Measurements from ENCODE around the gene OTOGL.

The OTOGL gene

DNA sequence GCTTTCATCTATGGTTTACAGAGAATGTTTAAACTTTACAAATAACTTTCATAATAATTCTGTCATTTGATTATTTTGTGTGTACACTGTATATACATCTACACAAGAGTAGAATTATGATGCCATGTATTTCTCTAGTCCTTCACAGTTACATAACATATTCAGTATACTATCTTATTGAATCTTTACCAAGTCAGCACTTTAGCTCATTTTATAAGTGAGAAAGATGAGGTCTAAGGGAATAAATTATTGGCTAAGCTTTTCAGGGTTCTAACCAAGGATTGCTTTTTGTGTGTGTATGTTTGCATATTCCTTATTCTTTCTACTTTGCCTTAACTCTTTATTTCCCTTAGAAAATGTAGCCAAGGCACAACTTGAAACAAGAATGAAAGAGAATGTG lies 260.4 kb downstream of the OTOGL start:
- TF ChIP-seq, protein P1, sequence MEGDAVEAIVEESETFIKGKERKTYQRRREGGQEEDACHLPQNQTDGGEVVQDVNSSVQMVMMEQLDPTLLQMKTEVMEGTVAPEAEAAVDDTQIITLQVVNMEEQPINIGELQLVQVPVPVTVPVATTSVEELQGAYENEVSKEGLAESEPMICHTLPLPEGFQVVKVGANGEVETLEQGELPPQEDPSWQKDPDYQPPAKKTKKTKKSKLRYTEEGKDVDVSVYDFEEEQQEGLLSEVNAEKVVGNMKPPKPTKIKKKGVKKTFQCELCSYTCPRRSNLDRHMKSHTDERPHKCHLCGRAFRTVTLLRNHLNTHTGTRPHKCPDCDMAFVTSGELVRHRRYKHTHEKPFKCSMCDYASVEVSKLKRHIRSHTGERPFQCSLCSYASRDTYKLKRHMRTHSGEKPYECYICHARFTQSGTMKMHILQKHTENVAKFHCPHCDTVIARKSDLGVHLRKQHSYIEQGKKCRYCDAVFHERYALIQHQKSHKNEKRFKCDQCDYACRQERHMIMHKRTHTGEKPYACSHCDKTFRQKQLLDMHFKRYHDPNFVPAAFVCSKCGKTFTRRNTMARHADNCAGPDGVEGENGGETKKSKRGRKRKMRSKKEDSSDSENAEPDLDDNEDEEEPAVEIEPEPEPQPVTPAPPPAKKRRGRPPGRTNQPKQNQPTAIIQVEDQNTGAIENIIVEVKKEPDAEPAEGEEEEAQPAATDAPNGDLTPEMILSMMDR (IDR thresholded peaks at IDR 0.05; ENCODE audit: low read depth, low read length, missing control alignments), result no peak
- in situ Hi-C loops (cut with HindIII; ENCODE audit: low pct_ligation_motif_present, low sequenced_read_pairs), result no loop called here
- Histone ChIP-seq H3K27ac (no peak overlapping the region), H3K36me3 (replicated peaks) (no peaks in the 10 kb centered on the region), H3K27me3 (replicated peaks) (no peaks in the 10 kb centered on the region), H3K4me3 (ENCODE audit: low read depth, low read length) (no peak overlapping the region)
- DNase-seq, result no peak

GRCh38 chr12:80364056-80364455 lies 264.7 kb downstream of the OTOGL start:
- no peak for DNase-seq
- TF ChIP-seq, protein P1 (IDR thresholded peaks at IDR 0.05; ENCODE audit: low read depth, low read length, missing control alignments), result no peak
- H3K27ac ChIP-seq, result no peak overlapping the region
- H3K27me3 ChIP-seq (replicated peaks), result no peaks in the 10 kb centered on the region
- H3K4me3 ChIP-seq (ENCODE audit: low read depth, low read length), result no peak overlapping the region
- no peaks in the 10 kb centered on the region for H3K36me3 ChIP-seq (replicated peaks)
- in situ Hi-C loops (cut with HindIII; ENCODE audit: low pct_ligation_motif_present, low sequenced_read_pairs), result no loop called here

DNA sequence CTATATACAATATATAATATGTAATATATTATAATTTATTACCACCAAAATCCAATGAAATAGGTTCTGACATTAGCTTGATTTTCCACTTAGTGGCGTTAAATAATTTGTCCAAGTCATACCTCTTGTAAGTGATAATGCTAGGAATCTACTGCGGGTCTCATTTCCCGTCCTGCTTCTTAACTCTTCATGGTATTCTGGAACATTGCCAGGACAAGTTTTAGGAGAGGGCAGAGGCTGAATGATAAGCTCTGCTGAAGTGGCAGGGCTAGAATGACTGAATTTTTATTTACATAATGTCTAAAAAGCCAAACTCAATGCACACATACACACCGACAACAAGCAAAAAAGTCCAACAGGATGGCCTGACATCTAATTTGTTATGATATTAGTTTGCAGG lies 274.3 kb downstream of the OTOGL start:
- TF ChIP-seq, protein P1 (IDR thresholded peaks at IDR 0.05; ENCODE audit: low read depth, low read length, missing control alignments), result no peak
- DNase-seq, result no peak
- H3K36me3 ChIP-seq (replicated peaks), result no peaks in the 10 kb centered on the region
- no peak overlapping the region for H3K4me3 ChIP-seq (ENCODE audit: low read depth, low read length)
- in situ Hi-C loops (cut with HindIII; ENCODE audit: low pct_ligation_motif_present, low sequenced_read_pairs), result no loop called here
- H3K27ac ChIP-seq, result no peak overlapping the region
- no peaks in the 10 kb centered on the region for H3K27me3 ChIP-seq (replicated peaks)

DNA sequence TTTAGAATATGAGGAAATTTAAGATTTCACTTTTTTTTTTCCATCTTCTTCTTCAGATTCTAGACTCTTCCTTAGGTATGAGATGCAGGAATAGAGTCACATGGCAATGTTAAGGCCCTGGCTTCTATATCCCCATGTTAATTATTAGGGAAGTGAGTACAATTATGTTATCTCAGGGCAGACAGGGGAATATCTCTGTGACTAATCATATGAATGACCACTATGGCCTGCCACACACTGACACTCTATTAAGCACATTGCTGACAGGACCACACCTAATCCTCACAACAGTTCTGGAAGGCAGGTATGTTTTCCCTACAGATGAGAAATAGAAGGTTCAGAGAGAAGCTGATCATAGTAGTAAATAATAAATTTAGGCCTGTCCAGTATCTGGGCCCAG lies 275.3 kb downstream of the OTOGL start:
- TF ChIP-seq, protein P1 (IDR thresholded peaks at IDR 0.05; ENCODE audit: low read depth, low read length, missing control alignments), result no peak
- Histone ChIP-seq H3K36me3 (replicated peaks) (no peaks in the 10 kb centered on the region), H3K4me3 (ENCODE audit: low read depth, low read length) (no peak overlapping the region), H3K27me3 (replicated peaks) (no peaks in the 10 kb centered on the region), H3K27ac (no peak overlapping the region)
- in situ Hi-C loops (cut with HindIII; ENCODE audit: low pct_ligation_motif_present, low sequenced_read_pairs), result no loop called here
- DNase-seq, result no peak

- no peak overlapping the region for H3K27ac ChIP-seq
- TF ChIP-seq, protein P1 (IDR thresholded peaks at IDR 0.05; ENCODE audit: low read depth, low read length, missing control alignments), result no peak
- H3K4me3 ChIP-seq (ENCODE audit: low read depth, low read length), result no peak overlapping the region
- DNase-seq, result no peak
- H3K27me3 ChIP-seq (replicated peaks), result no peaks in the 10 kb centered on the region
- H3K36me3 ChIP-seq (replicated peaks), result no peaks in the 10 kb centered on the region
- in situ Hi-C loops (cut with HindIII; ENCODE audit: low pct_ligation_motif_present, low sequenced_read_pairs), result no loop called here
These were observed 277.9 kb downstream of the OTOGL start for GRCh38 chr12:80377140-80377794.

DNA sequence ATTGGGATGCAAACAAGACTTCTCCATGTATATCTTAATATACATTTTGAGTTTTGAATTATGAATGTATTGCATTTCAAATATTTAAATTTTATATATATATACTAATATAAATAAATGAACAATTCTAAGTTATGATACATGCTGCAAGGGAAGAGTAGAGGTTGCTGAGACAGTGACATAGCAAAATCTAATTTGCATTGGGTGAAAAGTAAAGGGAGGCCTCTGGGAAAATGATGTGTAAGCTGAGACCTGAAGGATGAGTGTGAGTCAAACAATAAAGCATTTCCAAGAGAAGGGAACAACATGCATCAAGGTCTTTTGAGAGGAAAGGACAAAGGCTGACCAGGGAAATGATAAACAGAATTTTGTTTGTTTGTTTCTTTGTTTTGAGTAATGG lies 281.8 kb downstream of the OTOGL start:
- no peak for DNase-seq
- H3K4me3 ChIP-seq (ENCODE audit: low read depth, low read length), result no peak overlapping the region
- no peaks in the 10 kb centered on the region for H3K36me3 ChIP-seq (replicated peaks)
- H3K27me3 ChIP-seq (replicated peaks), result no peaks in the 10 kb centered on the region
- TF ChIP-seq, protein P1 (IDR thresholded peaks at IDR 0.05; ENCODE audit: low read depth, low read length, missing control alignments), result no peak
- H3K27ac ChIP-seq, result no peak overlapping the region
- in situ Hi-C loops (cut with HindIII; ENCODE audit: low pct_ligation_motif_present, low sequenced_read_pairs), result no loop called here

All from brain microvascular endothelial cell (primary cell).